ENCODE data around the gene GPR42.
"Not testable (repeated sequence)": the region's sequence is repeated elsewhere in the genome, so short reads cannot be mapped to it uniquely, and the experiment has no call there.

DNA sequence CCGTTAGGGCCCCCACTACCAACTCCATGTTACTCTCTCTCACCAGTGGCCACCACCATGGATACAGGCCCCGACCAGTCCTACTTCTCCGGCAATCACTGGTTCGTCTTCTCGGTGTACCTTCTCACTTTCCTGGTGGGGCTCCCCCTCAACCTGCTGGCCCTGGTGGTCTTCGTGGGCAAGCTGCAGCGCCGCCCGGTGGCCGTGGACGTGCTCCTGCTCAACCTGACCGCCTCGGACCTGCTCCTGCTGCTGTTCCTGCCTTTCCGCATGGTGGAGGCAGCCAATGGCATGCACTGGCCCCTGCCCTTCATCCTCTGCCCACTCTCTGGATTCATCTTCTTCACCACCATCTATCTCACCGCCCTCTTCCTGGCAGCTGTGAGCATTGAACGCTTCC, 12.0 kb upstream of the GPR42 start:
- TF ChIP-seq LEF1, BHLHE40 (IDR thresholded peaks at IDR 0.05; ENCODE audit: borderline replicate concordance): not testable (repeated sequence)
